Measurements from ENCODE around the gene SETBP1. TPM values are rescaled to one million over a fixed set of nuclear protein-coding genes. Genes with fewer than 3 reads are reported as not detected.
A peak's percentile ranks its signal among the peaks of the same experiment; 100 is the strongest.

Gene SETBP1
- total and polyA plus RNA-seq, 9 of the 15 experiments (the other 6 are each of a cell fraction or from before 2014, with no cell fraction given) = under 0.01 to 0.13 (median 0.04) TPM

DNA sequence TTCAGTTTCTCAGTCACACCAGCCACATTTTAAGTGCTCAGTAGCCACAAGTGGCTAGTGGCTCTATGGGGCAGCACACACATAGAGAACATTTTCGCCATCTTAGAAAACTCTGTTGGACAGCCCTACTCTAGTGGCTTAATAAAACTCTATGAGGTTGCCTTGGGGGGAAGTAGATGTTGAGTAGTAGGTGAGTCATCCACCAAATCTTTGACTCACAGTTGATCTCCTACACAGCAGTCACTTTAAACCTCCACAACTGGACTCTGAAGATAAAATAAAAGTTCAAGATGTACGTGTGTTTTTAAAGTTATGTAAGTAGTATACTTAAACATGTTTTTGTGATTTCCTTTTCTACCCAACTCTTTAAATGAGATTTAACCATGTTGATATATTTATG is 379.0 kb downstream of the SETBP1 start (continued):
- TF ChIP-seq MYBL2 (IDR thresholded peaks at IDR 0.05; ENCODE audit: low read depth) (no peak), MYBL2 (CRISPR knock-in tag; IDR thresholded peaks at IDR 0.05; ENCODE audit: borderline replicate concordance) (no peak), ZNF224 (CRISPR knock-in tag; IDR thresholded peaks at IDR 0.05) (no peak), LCOR (CRISPR knock-in tag; IDR thresholded peaks at IDR 0.05) (no peak), ZKSCAN3 (CRISPR knock-in tag; IDR thresholded peaks at IDR 0.05) (no peak), SAFB (IDR thresholded peaks at IDR 0.05; ENCODE audit: borderline replicate concordance, low read depth, low read length) (no peak), ZNF445 (CRISPR knock-in tag; IDR thresholded peaks at IDR 0.05; ENCODE audit: low read depth) (no peak), ZNF282 (CRISPR knock-in tag; IDR thresholded peaks at IDR 0.05) (no peak), NCOR1 (IDR thresholded peaks at IDR 0.05) (peak; percentile 90), POLR3A (IDR thresholded peaks at IDR 0.05; ENCODE audit: borderline replicate concordance, extremely low read depth, insufficient read depth, insufficient read length) (no peak), TEAD1 (CRISPR knock-in tag; IDR thresholded peaks at IDR 0.05) (no peak), SRSF9 (IDR thresholded peaks at IDR 0.05; ENCODE audit: borderline replicate concordance, low read depth, low read length) (no peak), ZNF324 (CRISPR knock-in tag; IDR thresholded peaks at IDR 0.05) (no peak), HOXB6 (CRISPR knock-in tag; IDR thresholded peaks at IDR 0.05; ENCODE audit: borderline replicate concordance) (no peak), MAFF (IDR thresholded peaks at IDR 0.05; ENCODE audit: low read length) (no peak), ZNF12 (CRISPR knock-in tag; IDR thresholded peaks at IDR 0.05) (no peak)
- TF ChIP-seq, protein P1, sequence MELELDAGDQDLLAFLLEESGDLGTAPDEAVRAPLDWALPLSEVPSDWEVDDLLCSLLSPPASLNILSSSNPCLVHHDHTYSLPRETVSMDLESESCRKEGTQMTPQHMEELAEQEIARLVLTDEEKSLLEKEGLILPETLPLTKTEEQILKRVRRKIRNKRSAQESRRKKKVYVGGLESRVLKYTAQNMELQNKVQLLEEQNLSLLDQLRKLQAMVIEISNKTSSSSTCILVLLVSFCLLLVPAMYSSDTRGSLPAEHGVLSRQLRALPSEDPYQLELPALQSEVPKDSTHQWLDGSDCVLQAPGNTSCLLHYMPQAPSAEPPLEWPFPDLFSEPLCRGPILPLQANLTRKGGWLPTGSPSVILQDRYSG (tag; conservative IDR thresholded peaks at IDR 0.05; ENCODE audit: low read depth) = no peak
- TF ChIP-seq, protein P2, sequence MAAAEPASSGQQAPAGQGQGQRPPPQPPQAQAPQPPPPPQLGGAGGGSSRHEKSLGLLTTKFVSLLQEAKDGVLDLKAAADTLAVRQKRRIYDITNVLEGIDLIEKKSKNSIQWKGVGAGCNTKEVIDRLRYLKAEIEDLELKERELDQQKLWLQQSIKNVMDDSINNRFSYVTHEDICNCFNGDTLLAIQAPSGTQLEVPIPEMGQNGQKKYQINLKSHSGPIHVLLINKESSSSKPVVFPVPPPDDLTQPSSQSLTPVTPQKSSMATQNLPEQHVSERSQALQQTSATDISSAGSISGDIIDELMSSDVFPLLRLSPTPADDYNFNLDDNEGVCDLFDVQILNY (CRISPR knock-in tag; IDR thresholded peaks at IDR 0.05) = no peak
- TF ChIP-seq, protein P3, sequence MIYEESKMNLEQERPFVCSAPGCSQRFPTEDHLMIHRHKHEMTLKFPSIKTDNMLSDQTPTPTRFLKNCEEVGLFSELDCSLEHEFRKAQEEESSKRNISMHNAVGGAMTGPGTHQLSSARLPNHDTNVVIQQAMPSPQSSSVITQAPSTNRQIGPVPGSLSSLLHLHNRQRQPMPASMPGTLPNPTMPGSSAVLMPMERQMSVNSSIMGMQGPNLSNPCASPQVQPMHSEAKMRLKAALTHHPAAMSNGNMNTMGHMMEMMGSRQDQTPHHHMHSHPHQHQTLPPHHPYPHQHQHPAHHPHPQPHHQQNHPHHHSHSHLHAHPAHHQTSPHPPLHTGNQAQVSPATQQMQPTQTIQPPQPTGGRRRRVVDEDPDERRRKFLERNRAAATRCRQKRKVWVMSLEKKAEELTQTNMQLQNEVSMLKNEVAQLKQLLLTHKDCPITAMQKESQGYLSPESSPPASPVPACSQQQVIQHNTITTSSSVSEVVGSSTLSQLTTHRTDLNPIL (CRISPR knock-in tag; IDR thresholded peaks at IDR 0.05) = no peak
- TF ChIP-seq, protein P4, sequence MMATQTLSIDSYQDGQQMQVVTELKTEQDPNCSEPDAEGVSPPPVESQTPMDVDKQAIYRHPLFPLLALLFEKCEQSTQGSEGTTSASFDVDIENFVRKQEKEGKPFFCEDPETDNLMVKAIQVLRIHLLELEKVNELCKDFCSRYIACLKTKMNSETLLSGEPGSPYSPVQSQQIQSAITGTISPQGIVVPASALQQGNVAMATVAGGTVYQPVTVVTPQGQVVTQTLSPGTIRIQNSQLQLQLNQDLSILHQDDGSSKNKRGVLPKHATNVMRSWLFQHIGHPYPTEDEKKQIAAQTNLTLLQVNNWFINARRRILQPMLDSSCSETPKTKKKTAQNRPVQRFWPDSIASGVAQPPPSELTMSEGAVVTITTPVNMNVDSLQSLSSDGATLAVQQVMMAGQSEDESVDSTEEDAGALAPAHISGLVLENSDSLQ (IDR thresholded peaks at IDR 0.05) = no peak
- TF ChIP-seq, protein P5, sequence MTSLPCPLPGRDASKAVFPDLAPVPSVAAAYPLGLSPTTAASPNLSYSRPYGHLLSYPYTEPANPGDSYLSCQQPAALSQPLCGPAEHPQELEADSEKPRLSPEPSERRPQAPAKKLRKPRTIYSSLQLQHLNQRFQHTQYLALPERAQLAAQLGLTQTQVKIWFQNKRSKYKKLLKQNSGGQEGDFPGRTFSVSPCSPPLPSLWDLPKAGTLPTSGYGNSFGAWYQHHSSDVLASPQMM (CRISPR knock-in tag; IDR thresholded peaks at IDR 0.05) = no peak
- TF ChIP-seq, protein P6, sequence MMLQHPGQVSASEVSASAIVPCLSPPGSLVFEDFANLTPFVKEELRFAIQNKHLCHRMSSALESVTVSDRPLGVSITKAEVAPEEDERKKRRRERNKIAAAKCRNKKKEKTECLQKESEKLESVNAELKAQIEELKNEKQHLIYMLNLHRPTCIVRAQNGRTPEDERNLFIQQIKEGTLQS (IDR thresholded peaks at IDR 0.05) = peak; percentile 93
- TF ChIP-seq, protein P6 (CRISPR knock-in tag; conservative IDR thresholded peaks at IDR 0.05) = no peak
- TF ChIP-seq, protein P7, sequence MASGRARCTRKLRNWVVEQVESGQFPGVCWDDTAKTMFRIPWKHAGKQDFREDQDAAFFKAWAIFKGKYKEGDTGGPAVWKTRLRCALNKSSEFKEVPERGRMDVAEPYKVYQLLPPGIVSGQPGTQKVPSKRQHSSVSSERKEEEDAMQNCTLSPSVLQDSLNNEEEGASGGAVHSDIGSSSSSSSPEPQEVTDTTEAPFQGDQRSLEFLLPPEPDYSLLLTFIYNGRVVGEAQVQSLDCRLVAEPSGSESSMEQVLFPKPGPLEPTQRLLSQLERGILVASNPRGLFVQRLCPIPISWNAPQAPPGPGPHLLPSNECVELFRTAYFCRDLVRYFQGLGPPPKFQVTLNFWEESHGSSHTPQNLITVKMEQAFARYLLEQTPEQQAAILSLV (tag; IDR thresholded peaks at IDR 0.05) = no peak
